Measurements from ENCODE around the gene LIG3.
"Not testable (repeated sequence)": the region's sequence is repeated elsewhere in the genome, so short reads cannot be mapped to it uniquely, and the experiment has no call there.

The LIG3 gene

DNA sequence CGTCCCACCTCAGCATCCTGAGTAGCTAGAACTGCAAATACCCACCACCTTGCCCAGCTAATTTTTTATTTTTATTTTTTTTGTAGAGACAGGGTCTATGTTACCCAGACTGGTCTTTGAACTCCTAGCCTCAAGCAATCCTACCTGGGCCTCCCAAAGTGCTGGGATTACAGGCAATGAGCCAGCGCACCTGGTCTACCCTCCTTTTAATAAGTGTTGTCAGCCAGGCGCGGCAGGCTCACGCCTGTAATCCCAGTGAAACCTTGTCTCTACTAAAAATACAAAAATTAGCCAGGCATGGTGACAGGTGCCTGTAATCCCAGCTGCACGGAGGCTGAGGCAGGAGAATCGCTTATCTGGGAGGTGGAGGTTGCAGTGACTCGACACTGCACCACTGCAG, 63.9 kb downstream of the LIG3 start:
- TF ChIP-seq CTCF (conservative IDR thresholded peaks at IDR 0.05; ENCODE audit: low read length), result no peak
- DNase-seq (ENCODE audit: low read depth), result no peak
- no peak overlapping the region for H3K4me3 ChIP-seq (ENCODE audit: low read length)

GRCh38 chr17:35045458-35045979, 65.2 kb downstream of the LIG3 start:
- DNase-seq (ENCODE audit: low read depth), result not testable (repeated sequence)

DNA sequence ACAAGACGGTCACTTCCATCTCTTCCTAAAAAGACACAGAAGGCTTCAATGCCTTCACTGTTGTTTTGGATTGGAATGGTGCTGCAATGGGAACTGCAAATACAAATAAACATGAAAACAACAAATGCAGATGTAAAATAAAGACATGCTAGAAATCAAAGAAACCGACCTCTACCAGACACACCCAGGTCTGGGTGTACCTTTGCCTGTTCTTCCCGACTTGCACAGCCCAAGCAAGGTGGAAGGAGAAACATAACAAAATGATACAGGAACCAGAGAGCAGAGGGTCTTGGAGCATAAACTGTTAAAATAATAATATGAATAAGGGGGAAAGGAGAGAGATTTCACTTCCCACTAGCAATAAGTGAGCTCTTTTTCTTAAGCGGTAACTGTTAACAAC, 65.9 kb downstream of the LIG3 start:
- no peak overlapping the region for H3K4me3 ChIP-seq (ENCODE audit: low read length)
- no peak for DNase-seq (ENCODE audit: low read depth)
- TF ChIP-seq CTCF (conservative IDR thresholded peaks at IDR 0.05; ENCODE audit: low read length), result no peak

More at GRCh38 chr17:35045458-35045979, 65.2 kb downstream of the LIG3 start:
- H3K4me3 ChIP-seq (ENCODE audit: low read length), result not testable (repeated sequence)

GRCh38 chr17:35046740-35047283, 66.5 kb downstream of the LIG3 start:
- DNase-seq (ENCODE audit: low read depth), result peak; percentile 49
- H3K4me3 ChIP-seq (ENCODE audit: low read length), result no peak overlapping the region

DNA sequence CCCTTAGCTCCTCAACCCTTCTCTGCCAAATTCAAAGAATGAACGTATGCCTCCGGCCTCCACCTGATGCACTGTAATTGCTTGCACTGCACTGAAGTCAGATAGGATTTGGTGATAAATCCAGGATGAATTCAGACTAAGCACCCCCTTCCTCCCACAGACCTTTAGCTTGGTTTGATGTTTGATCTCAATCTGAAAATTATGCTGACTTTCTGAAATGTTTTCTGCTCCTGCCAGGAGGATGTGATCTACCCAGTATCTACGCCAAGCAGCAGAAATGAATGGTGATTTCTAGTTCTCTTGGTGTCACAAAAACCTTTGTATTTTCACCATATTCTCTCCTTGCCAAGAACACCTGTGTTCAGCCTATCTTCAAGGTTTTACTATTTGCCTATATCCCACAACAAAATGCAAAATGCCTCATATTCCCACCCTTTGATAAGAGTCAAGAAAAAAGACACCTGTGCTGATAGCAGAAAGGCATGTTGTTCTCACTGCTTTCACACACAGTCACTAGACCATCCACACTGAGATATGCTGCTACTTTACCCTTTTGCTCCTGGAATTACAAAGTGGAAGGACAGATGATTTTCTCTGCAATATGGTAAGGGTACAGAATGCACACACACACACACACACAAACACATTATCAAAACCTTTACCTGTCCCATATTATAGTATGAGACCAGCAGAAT, 68.5 kb downstream of the LIG3 start:
- no peak for DNase-seq (ENCODE audit: low read depth)
- no peak overlapping the region for H3K4me3 ChIP-seq (ENCODE audit: low read length)
- no peak for TF ChIP-seq CTCF (conservative IDR thresholded peaks at IDR 0.05; ENCODE audit: low read length)

More at GRCh38 chr17:35046740-35047283, 66.5 kb downstream of the LIG3 start:
- TF ChIP-seq CTCF (conservative IDR thresholded peaks at IDR 0.05; ENCODE audit: low read length), result no peak

- DNase-seq (ENCODE audit: low read depth), result no peak
- H3K4me3 ChIP-seq (ENCODE audit: low read length), result no peak overlapping the region
- TF ChIP-seq CTCF (conservative IDR thresholded peaks at IDR 0.05; ENCODE audit: low read length), result no peak
Measured at GRCh38 chr17:35050170-35050569, 69.9 kb downstream of the LIG3 start.

DNA sequence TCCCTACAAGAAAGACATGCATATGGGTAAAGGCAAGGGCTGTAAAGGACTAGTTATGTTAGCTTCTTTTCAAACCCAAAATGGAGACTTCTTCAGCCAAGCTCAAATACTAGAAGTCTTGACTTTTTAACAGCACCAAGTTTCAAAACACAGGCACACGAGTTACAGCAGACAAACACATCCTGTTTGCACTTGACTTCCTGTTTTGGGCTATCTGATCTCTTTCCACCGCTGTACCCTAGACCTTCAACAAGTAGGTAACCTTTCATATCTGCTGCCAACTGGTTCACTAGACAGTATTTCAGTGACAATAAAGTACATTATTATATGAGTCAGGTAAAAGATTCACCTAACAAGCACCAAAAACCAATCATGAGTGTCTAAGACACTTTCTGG, 70.9 kb downstream of the LIG3 start:
- H3K4me3 ChIP-seq (ENCODE audit: low read length), result no peak overlapping the region

More for the DNA sequence above, 70.9 kb downstream of the LIG3 start:
- no peak for TF ChIP-seq CTCF (conservative IDR thresholded peaks at IDR 0.05; ENCODE audit: low read length)
- DNase-seq (ENCODE audit: low read depth), result no peak

Data from AG10803 (cell line).